Keratinocyte (primary cell): ENCODE measurements around the gene SCFD2. TPM values are rescaled to one million over a fixed set of nuclear protein-coding genes. Genes with fewer than 3 reads are reported as not detected.

Experiments used
- DNase-seq: peaks from one replicate; pipeline ENCODE4 v3.0.0-alpha.2; 2011; ENCODE audit warnings: low read depth, missing footprints, low spot score
- FAIRE-seq: peaks from 2 replicates; lab custom pipeline; 2011; peaks lifted over from hg19 to GRCh38; lab: Jason Lieb, UNC
- H2AFZ ChIP-seq: 2 replicates; pipeline ENCODE4 v1.6.0; 2012; ENCODE audit warnings: low read length, control low read depth, inconsistent platforms; ENCODE audit not compliant: control insufficient read depth
- H3K27ac ChIP-seq: 2 replicates; pipeline ENCODE4 v1.5.1; 2011; ENCODE audit warnings: low read length; ENCODE audit not compliant: control insufficient read depth, insufficient read depth
- H3K27me3 ChIP-seq: 3 replicates; pipeline ENCODE4 v1.6.0; 2011; ENCODE audit warnings: low read length; ENCODE audit not compliant: control insufficient read depth, insufficient read depth; ENCODE audit errors: extremely low read depth
- H3K36me3 ChIP-seq, 2 experiments: 2 replicates in 1 of 2; 3 replicates in 1 of 2; pipeline ENCODE4 v1.5.1; 2011; ENCODE audit warnings: low read length in 2 of 2, mild to moderate bottlenecking in 1 of 2; ENCODE audit not compliant: control insufficient read depth in 2 of 2, insufficient read depth in 2 of 2; ENCODE audit errors: extremely low read depth in 1 of 2
- H3K4me1 ChIP-seq: 3 replicates; pipeline ENCODE4 v1.5.1; 2011; ENCODE audit warnings: low read length; ENCODE audit not compliant: control insufficient read depth, insufficient read depth; ENCODE audit errors: extremely low read depth
- H3K4me2 ChIP-seq: 3 replicates; pipeline ENCODE4 v1.6.0; 2011; ENCODE audit warnings: low read depth, low read length; ENCODE audit not compliant: control insufficient read depth, insufficient read depth; ENCODE audit errors: extremely low read depth
- H3K4me3 ChIP-seq, 3 experiments: fragments of 200-600 bp in 1 of 3; sonication (generic) in 1 of 3; 2 replicates in 2 of 3; 3 replicates in 1 of 3; pipeline ENCODE4 v1.5.1; 2011 to 2016; ENCODE audit warnings: low read length in 3 of 3, mild to moderate bottlenecking in 3 of 3, control low read depth in 2 of 3, inconsistent platforms in 1 of 3, low read depth in 1 of 3, mixed read lengths in 1 of 3, mixed run types in 1 of 3, moderate library complexity in 1 of 3; ENCODE audit not compliant: control insufficient read depth in 2 of 3, insufficient read depth in 2 of 3; ENCODE audit errors: extremely low read depth in 1 of 3
- H3K79me2 ChIP-seq: 2 replicates; pipeline ENCODE4 v1.6.0; 2012; ENCODE audit warnings: low read length; ENCODE audit not compliant: control insufficient read depth, insufficient read depth
- H3K9ac ChIP-seq: 3 replicates; pipeline ENCODE4 v1.6.0; 2011; ENCODE audit warnings: low read length; ENCODE audit not compliant: control insufficient read depth, insufficient read depth; ENCODE audit errors: extremely low read depth
- H3K9me1 ChIP-seq: 3 replicates; pipeline ENCODE4 v1.6.0; 2011; ENCODE audit warnings: low read length; ENCODE audit not compliant: control insufficient read depth, insufficient read depth; ENCODE audit errors: extremely low read depth
- H3K9me3 ChIP-seq: 2 replicates; pipeline ENCODE4 v1.5.1; 2012; ENCODE audit warnings: low read depth, low read length; ENCODE audit not compliant: control insufficient read depth
- H4K20me1 ChIP-seq: 3 replicates; pipeline ENCODE4 v1.6.0; 2011; ENCODE audit warnings: low read length; ENCODE audit not compliant: control insufficient read depth, insufficient read depth; ENCODE audit errors: extremely low read depth
- EZH2 ChIP-seq: IDR thresholded peaks from one replicate; pipeline ENCODE4 v1.6.1; 2012; ENCODE audit warnings: inconsistent platforms, mild to moderate bottlenecking, low read length, moderate library complexity
- dilution Hi-C: fragments of 300-500 bp; cut with MboI; formaldehyde crosslinking; loops from one replicate; pipeline ENCODE4 v1.7.0; 2020; ENCODE audit warnings: low sequenced_read_pairs; ENCODE audit not compliant: extremely low pct_ligation_motif_present
- polyA plus RNA-seq, 5 experiments: library from polyadenylated mRNA; depleted of rRNA in 3 of 5; stranded (reverse) in 3 of 5; stranded (forward) in 1 of 5; unstranded in 1 of 5; fragments of >200 nt; gene quantifications; 1 replicate in 1 of 5; 2 replicates in 3 of 5; 3 replicates in 1 of 5; pipeline versions ENCODE4 v1.2.1 to v1.2.3, GENCODE V29; 2011 to 2012; ENCODE audit warnings: missing spikeins in 2 of 5, low read depth in 1 of 5, low replicate concordance in 1 of 5
- TF ChIP-seq, protein P1 (sequence below), 3 experiments: IDR thresholded peaks in 1 of 3; conservative IDR thresholded peaks in 1 of 3; optimal IDR thresholded peaks in 1 of 3; 2 replicates in 2 of 3; 3 replicates in 1 of 3; pipeline versions ENCODE3 to v1.5.1; 2011; ENCODE audit warnings: low read length in 3 of 3, mild to moderate bottlenecking in 3 of 3, moderate library complexity in 2 of 3, control low read depth in 1 of 3, inconsistent platforms in 1 of 3; ENCODE audit not compliant: insufficient read depth in 2 of 3; ENCODE audit errors: extremely low read depth in 1 of 3

Gene SCFD2
- polyA plus RNA-seq, 1 donor (not counting 4 experiments of a cell fraction or from before 2014, with no cell fraction given), result 13.9 TPM

DNA sequence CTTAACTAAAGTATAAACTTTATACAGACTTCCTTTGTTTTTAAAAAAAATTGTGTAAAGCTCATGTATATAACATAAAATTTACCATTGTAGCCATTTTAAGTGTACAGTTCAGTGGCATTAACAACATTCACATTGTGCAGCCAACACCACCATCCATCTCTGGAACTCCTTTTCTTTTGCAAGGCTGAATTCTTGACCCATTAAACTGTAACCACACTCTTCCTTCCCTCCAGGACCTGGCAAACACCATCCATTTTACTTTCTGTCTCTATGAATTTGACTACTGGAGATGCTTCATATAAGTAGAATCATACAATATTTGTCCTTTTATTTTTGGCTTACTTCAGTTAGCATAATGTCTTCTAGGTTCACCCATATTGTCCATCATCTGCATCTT lies 399.1 kb downstream of the SCFD2 start:
- dilution Hi-C loops, result no loop called here

DNA sequence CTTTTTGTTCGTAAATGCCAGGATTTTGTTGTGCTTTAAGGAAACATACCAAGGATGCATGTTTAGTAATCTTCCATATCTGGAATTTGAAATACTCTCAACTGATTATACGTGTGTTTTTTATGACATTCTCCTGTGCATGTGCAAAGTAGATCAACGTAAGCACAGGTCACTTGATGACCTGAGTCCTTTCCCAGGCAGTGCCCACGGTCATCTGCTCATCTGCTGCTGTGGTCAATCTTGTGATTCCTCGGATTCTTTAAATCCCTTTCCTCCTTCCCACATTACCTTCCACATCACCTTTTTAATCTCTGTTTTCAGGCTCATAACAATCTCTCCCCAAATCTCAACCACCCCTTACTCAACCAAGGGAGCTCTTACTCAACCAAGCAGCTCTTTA lies 399.7 kb downstream of the SCFD2 start:
- Histone ChIP-seq H3K9ac (no peak overlapping the region), H2AFZ (no peak overlapping the region), H3K36me3 (no peaks in the 10 kb centered on the region), H3K4me2 (no peak overlapping the region), H3K9me3 (no peaks in the 10 kb centered on the region), H3K79me2 (no peaks in the 10 kb centered on the region), H3K9me1 (no peaks in the 10 kb centered on the region), H4K20me1 (no peaks in the 10 kb centered on the region), H3K4me3 (no peak overlapping the region), H3K27ac (no peak overlapping the region), H3K27me3 (no peaks in the 10 kb centered on the region), H3K4me1 (peaks cover 8% of the 10 kb centered on the region)
- dilution Hi-C loops, result no loop called here
- no peak for TF ChIP-seq EZH2
- TF ChIP-seq, protein P1, sequence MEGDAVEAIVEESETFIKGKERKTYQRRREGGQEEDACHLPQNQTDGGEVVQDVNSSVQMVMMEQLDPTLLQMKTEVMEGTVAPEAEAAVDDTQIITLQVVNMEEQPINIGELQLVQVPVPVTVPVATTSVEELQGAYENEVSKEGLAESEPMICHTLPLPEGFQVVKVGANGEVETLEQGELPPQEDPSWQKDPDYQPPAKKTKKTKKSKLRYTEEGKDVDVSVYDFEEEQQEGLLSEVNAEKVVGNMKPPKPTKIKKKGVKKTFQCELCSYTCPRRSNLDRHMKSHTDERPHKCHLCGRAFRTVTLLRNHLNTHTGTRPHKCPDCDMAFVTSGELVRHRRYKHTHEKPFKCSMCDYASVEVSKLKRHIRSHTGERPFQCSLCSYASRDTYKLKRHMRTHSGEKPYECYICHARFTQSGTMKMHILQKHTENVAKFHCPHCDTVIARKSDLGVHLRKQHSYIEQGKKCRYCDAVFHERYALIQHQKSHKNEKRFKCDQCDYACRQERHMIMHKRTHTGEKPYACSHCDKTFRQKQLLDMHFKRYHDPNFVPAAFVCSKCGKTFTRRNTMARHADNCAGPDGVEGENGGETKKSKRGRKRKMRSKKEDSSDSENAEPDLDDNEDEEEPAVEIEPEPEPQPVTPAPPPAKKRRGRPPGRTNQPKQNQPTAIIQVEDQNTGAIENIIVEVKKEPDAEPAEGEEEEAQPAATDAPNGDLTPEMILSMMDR (optimal IDR thresholded peaks at IDR 0.05 in 1 of 3, IDR thresholded peaks at IDR 0.05 in 1 of 3, conservative IDR thresholded peaks at IDR 0.05 in 1 of 3; ENCODE audit: extremely low read depth in 1 of 3, insufficient read depth in 2 of 3, low read length in 3 of 3), result no peak
- DNase-seq (no peak), FAIRE-seq (no peak)

More for the DNA sequence above, 399.1 kb downstream of the SCFD2 start:
- H3K79me2 ChIP-seq, result no peaks in the 10 kb centered on the region
- DNase-seq (no peak), FAIRE-seq (no peak)
- no peaks in the 10 kb centered on the region for H3K9me1 ChIP-seq
- H3K4me2 ChIP-seq, result no peak overlapping the region
- H3K27ac ChIP-seq, result no peak overlapping the region
- no peaks in the 10 kb centered on the region for H3K27me3 ChIP-seq
- no peaks in the 10 kb centered on the region for H3K9me3 ChIP-seq
- H4K20me1 ChIP-seq, result no peaks in the 10 kb centered on the region
- H3K36me3 ChIP-seq, result no peaks in the 10 kb centered on the region
- H3K4me3 ChIP-seq, result no peak overlapping the region
- no peak overlapping the region for H2AFZ ChIP-seq
- peaks cover 8% of the 10 kb centered on the region for H3K4me1 ChIP-seq
- TF ChIP-seq EZH2, result no peak
- TF ChIP-seq, protein P1 (optimal IDR thresholded peaks at IDR 0.05 in 1 of 3, IDR thresholded peaks at IDR 0.05 in 1 of 3, conservative IDR thresholded peaks at IDR 0.05 in 1 of 3; ENCODE audit: extremely low read depth in 1 of 3, insufficient read depth in 2 of 3, low read length in 3 of 3), result no peak
- H3K9ac ChIP-seq, result no peak overlapping the region
